CD14-positive monocyte (primary cell): ENCODE results near the gene ZNF816. TPM values are rescaled to one million over a fixed set of nuclear protein-coding genes. Genes with fewer than 3 reads are reported as not detected.

Experiments
- DNase-seq, 3 donors: peaks; one replicate each; pipeline ENCODE4 v3.0.0-alpha.2; 2011 to 2022
- H2AFZ ChIP-seq: 2 replicates; pipeline ENCODE4 v1.6.0; 2012; ENCODE audit warnings: mild to moderate bottlenecking, low read depth, low read length, inconsistent platforms; ENCODE audit not compliant: insufficient read depth, poor library complexity, severe bottlenecking
- H3K27ac ChIP-seq, 2 donors: 1 replicate in 1 of 2; 2 replicates in 1 of 2; pipeline ENCODE4 v1.5.1; 2012 to 2013; ENCODE audit warnings: low read length in 2 of 2, control low read depth in 1 of 2, inconsistent platforms in 1 of 2, low read depth in 1 of 2, mild to moderate bottlenecking in 1 of 2
- H3K27me3 ChIP-seq, 2 donors: one replicate each; pipeline versions ENCODE4 v1.6.0 to v1.6.1; 2011 to 2013; ENCODE audit warnings: low read length in 2 of 2; ENCODE audit not compliant: control insufficient read depth in 2 of 2, insufficient read depth in 2 of 2
- H3K36me3 ChIP-seq, 2 donors: replicated peaks in 1 of 2; 1 replicate in 1 of 2; 2 replicates in 1 of 2; pipeline versions ENCODE4 v1.5.1 to v1.6.1; 2012 to 2013; ENCODE audit warnings: low read length in 2 of 2, control low read depth in 1 of 2, inconsistent platforms in 1 of 2, mild to moderate bottlenecking in 1 of 2; ENCODE audit not compliant: insufficient read depth in 2 of 2, control insufficient read depth in 1 of 2
- H3K4me1 ChIP-seq, 2 donors: 1 replicate in 1 of 2; 2 replicates in 1 of 2; pipeline versions ENCODE4 v1.5.1 to v1.6.1; 2012 to 2013; ENCODE audit warnings: low read length in 2 of 2, control low read depth in 1 of 2, inconsistent platforms in 1 of 2, mild to moderate bottlenecking in 1 of 2, moderate library complexity in 1 of 2; ENCODE audit not compliant: insufficient read depth in 2 of 2, control insufficient read depth in 1 of 2
- H3K4me2 ChIP-seq: replicated peaks from 2 replicates; pipeline ENCODE3; 2012; ENCODE audit warnings: low read length, moderate library complexity, mild to moderate bottlenecking; ENCODE audit not compliant: poor library complexity, severe bottlenecking; ENCODE audit errors: extremely low read depth
- H3K4me3 ChIP-seq, 3 experiments: fragments of 200-600 bp in 1 of 3; sonication (generic) in 1 of 3; replicated peaks in 1 of 3; 1 replicate in 2 of 3; 2 replicates in 1 of 3; pipeline ENCODE4 v1.5.1; 2011 to 2013; ENCODE audit warnings: low read length in 3 of 3, mild to moderate bottlenecking in 3 of 3, control low read depth in 2 of 3, low read depth in 2 of 3, inconsistent platforms in 1 of 3, moderate library complexity in 1 of 3
- H3K79me2 ChIP-seq: 2 replicates; pipeline ENCODE4 v1.6.0; 2012; ENCODE audit warnings: mild to moderate bottlenecking, control low read depth, inconsistent platforms, low read length, moderate library complexity; ENCODE audit not compliant: insufficient read depth
- H3K9ac ChIP-seq: 2 replicates; pipeline ENCODE4 v1.6.0; 2017; ENCODE audit warnings: low read length, mild to moderate bottlenecking; ENCODE audit not compliant: insufficient read depth, poor library complexity, severe bottlenecking
- H3K9me3 ChIP-seq, 2 donors: replicated peaks in 1 of 2; 1 replicate in 1 of 2; 2 replicates in 1 of 2; pipeline versions ENCODE4 v1.5.1 to v1.6.1; 2012 to 2013; ENCODE audit warnings: low read length in 2 of 2, control low read depth in 1 of 2; ENCODE audit not compliant: control insufficient read depth in 1 of 2, insufficient read depth in 1 of 2
- H4K20me1 ChIP-seq: 2 replicates; pipeline ENCODE4 v1.6.0; 2012; ENCODE audit warnings: mild to moderate bottlenecking, low read length, control low read depth, moderate library complexity; ENCODE audit not compliant: insufficient read depth
- H3K27ac Mint-ChIP-seq, 7 donors: one replicate each; pipeline ENCODE4 v1.8.0; 2020; ENCODE audit warnings: mild to moderate bottlenecking in 7 of 7, mixed read lengths in 7 of 7, moderate library complexity in 6 of 7, inconsistent platforms in 2 of 7
- H3K27me3 Mint-ChIP-seq, 3 donors: one replicate each; pipeline ENCODE4 v1.8.0; 2021 to 2022; ENCODE audit warnings: low read depth in 3 of 3, mild to moderate bottlenecking in 3 of 3, mixed read lengths in 3 of 3, moderate library complexity in 3 of 3, inconsistent platforms in 1 of 3
- H3K36me3 Mint-ChIP-seq, 2 donors: one replicate each; pipeline ENCODE4 v1.8.0; 2020; ENCODE audit warnings: mixed read lengths in 2 of 2, inconsistent platforms in 1 of 2, mild to moderate bottlenecking in 1 of 2
- H3K4me1 Mint-ChIP-seq: one replicate; pipeline ENCODE4 v1.8.0; 2020; ENCODE audit warnings: mild to moderate bottlenecking, mixed read lengths
- H3K4me3 Mint-ChIP-seq, 2 donors: one replicate each; pipeline ENCODE4 v1.8.0; 2020; ENCODE audit warnings: mild to moderate bottlenecking in 2 of 2, mixed read lengths in 2 of 2, moderate library complexity in 1 of 2
- H3K9me3 Mint-ChIP-seq, 7 donors: one replicate each; pipeline ENCODE4 v1.8.0; 2020 to 2022; ENCODE audit warnings: mixed read lengths in 7 of 7, mild to moderate bottlenecking in 6 of 7, moderate library complexity in 6 of 7, inconsistent platforms in 2 of 7
- CTCF ChIP-seq: fragments of 200-600 bp; IDR thresholded peaks from one replicate; pipeline ENCODE4 v1.8.0; 2022; ENCODE audit warnings: antibody characterized with exemption, mild to moderate bottlenecking
- WGBS: methylation state at CpG from one replicate; pipeline ENCODE4 v1.1.5; 2013; ENCODE audit warnings: missing lambda C conversion rate; ENCODE audit not compliant: insufficient coverage; 5-methylcytosine and 5-hydroxymethylcytosine counted together
- intact Hi-C, 2 donors: fragments of 100-400 bp; cut with micrococcal nuclease; formaldehyde crosslinking; loops; one replicate each; pipeline versions ENCODE4 v1.15.0 to v1.15.1; 2023
- polyA plus RNA-seq, 3 donors: library from polyadenylated mRNA; depleted of rRNA in 1 of 3; unstranded in 2 of 3; stranded (reverse) in 1 of 3; fragments of 300-500 nt in 2 of 3; fragments of >200 nt in 1 of 3; fragmentation: Illumina TruSeq in 2 of 3; gene quantifications; 1 replicate in 2 of 3; 2 replicates in 1 of 3; pipeline ENCODE4 v1.2.3, GENCODE V29; 2012 to 2021

The ZNF816 gene
- polyA plus RNA-seq, 3 donors: 1.4 to 4.3 (median 2.0) TPM

DNA sequence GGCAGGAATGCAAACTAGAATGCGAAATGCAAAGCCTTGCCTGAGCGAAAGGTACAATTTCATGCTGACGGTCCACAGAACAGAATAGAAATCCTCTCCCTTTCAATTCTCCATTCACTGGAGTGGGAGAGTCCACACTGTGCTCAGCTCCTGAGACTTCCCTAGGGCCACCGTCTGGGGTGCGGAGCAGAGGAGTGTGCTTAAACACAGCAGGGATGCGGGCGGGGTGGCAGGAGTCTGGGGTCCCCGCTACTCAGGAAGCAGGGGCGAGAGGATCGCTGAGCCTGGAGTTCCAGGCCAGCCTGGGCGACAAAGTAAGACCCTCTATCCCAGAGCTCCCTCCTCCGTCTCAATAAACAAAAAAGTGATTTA, 552 bp upstream of the ZNF816 start:
- H3K9me3 Mint-ChIP-seq: peaks cover 33 to 60% (median 49%) of the 10 kb centered on the region in 7 donors
- Histone ChIP-seq H3K36me3 (peaks cover 3 to 27% of the 10 kb centered on the region in 2 donors), H3K4me3 (peak overlapping the region; percentile 62 to 82 (median 72)), H3K9ac (peak overlapping the region; percentile 28), H3K27ac (peak overlapping the region in 1 of 2 donors; percentile 6), H3K27me3 (no peaks in the 10 kb centered on the region), H3K4me2 (peak overlapping the region; percentile 79), H3K4me1 (peaks cover 14 to 17% of the 10 kb centered on the region in 2 donors), H3K79me2 (peaks cover 43% of the 10 kb centered on the region), H3K9me3 (peaks cover 43 to 53% of the 10 kb centered on the region in 2 donors), H4K20me1 (no peaks in the 10 kb centered on the region), H2AFZ (peak overlapping the region; percentile 85)
- H3K27ac Mint-ChIP-seq: peak overlapping the region in 4 of 7 donors; percentile 70 to 93 (median 78)
- H3K4me1 Mint-ChIP-seq: peaks cover 22% of the 10 kb centered on the region
- peak; percentile 1 to 5 (median 1) for DNase-seq
- 0% methylated on average over 8 of the region's 12 CpGs for WGBS
- H3K4me3 Mint-ChIP-seq: peak overlapping the region; percentile 98 to 99
- peaks cover 18 to 32% of the 10 kb centered on the region in 2 donors for H3K36me3 Mint-ChIP-seq
- intact Hi-C loops: loop anchor here (1.0 to 10.0 kb wide), 8 partner anchors 40 to 432 kb away; partner anchors contain the start of genes ZNF888 (in 2 of the 2), ZNF160 (in 1 of the 2), ZNF320 (in 1 of the 2) and ZNF611 (in 1 of the 2)
- no peak for TF ChIP-seq CTCF
- H3K27me3 Mint-ChIP-seq: no peaks in the 10 kb centered on the region

DNA sequence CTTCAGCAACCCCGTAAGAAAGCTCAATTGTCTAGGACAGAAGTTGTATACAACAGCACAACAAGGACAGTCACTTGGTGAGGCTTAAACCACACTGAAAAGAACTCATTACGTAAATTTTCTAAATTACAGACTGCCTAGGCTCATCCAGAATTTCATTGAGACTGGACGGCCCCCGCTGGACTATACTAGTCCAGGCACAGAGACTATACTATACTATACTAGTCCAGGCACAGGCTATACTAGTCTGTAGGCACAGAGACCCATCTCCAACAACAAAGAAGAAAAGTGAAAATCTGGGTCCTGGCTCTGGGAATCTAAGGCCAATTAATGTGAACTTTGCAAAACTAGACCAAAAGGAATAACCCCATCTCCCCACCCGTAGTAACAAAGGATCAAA, 700 bp downstream of the ZNF816 start:
- Mint-ChIP-seq H3K9me3 (peaks cover 34 to 62% (median 53%) of the 10 kb centered on the region in 7 donors), H3K27ac (peak overlapping the region; percentile 83 to 93 (median 90)), H3K27me3 (no peaks in the 10 kb centered on the region), H3K4me1 (peaks cover 22% of the 10 kb centered on the region), H3K4me3 (peak overlapping the region; percentile 98 to 99), H3K36me3 (peaks cover 29 to 45% of the 10 kb centered on the region in 2 donors)
- TF ChIP-seq CTCF: no peak
- Histone ChIP-seq H3K36me3 (peaks cover 12 to 40% of the 10 kb centered on the region in 2 donors), H3K4me1 (peaks cover 14 to 17% of the 10 kb centered on the region in 2 donors), H3K79me2 (peaks cover 43% of the 10 kb centered on the region), H3K27ac (peak overlapping the region; percentile 54 to 85), H3K27me3 (no peaks in the 10 kb centered on the region), H3K4me3 (peak overlapping the region; percentile 62 to 82 (median 72)), H2AFZ (peak overlapping the region; percentile 85), H3K9ac (peak overlapping the region; percentile 72), H4K20me1 (no peaks in the 10 kb centered on the region), H3K4me2 (peak overlapping the region; percentile 79), H3K9me3 (peaks cover 49 to 53% of the 10 kb centered on the region in 2 donors)
- intact Hi-C loops: loop anchor here (1.0 to 10.0 kb wide), 8 partner anchors 20 to 433 kb away; partner anchors contain the start of genes ZNF888 (in 2 of the 2), ZNF160 (in 1 of the 2), ZNF611 (in 1 of the 2) and ZNF765 (in 1 of the 2)
- 56% methylated on average over 4 of the region's 5 CpGs for WGBS
- DNase-seq: no peak
